Measurements from ENCODE around the gene ZNF277.

Gene ZNF277

DNA sequence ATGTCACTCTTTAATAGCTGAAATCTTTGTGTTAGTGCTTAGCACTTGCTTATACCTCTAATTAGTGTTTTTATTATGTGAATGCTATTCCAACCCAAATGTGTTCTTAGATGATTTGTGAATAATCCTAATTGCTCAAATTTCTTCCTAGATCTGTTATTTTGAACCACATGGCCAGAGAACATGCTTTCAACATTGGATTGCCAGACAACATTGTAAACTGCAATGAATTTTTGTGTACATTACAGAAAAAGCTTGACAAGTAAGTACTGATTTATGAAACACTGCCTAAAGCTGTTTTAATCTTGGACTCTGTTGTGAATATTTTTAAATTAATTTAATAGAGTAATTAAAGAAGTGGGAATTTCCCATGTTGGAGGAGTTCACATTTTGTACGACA is 121.1 kb downstream of the ZNF277 start:
- DNase-seq = no peak
- in situ Hi-C loops (cut with MboI; ENCODE audit: low pct_unique_long_range_greater_than_20kb, low sequenced_read_pairs) = no loop called here

DNA sequence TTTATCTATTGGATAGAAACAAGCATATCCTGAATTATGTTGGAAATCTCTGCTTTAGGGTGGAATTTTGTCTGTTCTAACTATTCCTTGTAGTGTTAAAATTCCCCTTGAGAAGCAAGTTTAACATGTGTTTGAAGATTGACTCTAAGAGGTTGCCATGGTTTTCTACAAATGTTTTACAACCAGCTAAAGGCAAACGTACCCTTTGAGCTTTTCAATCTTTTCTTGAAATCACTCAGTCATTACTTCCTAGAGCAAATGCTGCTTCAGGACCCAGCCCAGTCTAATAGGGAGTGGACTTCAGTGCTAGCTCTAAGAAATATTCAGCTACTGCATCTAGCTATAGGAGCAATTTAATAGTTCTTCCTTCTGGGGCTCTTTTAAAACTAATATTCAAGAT is 125.0 kb downstream of the ZNF277 start:
- no peak for DNase-seq
- in situ Hi-C loops (cut with MboI; ENCODE audit: low pct_unique_long_range_greater_than_20kb, low sequenced_read_pairs) = no loop called here

DNA sequence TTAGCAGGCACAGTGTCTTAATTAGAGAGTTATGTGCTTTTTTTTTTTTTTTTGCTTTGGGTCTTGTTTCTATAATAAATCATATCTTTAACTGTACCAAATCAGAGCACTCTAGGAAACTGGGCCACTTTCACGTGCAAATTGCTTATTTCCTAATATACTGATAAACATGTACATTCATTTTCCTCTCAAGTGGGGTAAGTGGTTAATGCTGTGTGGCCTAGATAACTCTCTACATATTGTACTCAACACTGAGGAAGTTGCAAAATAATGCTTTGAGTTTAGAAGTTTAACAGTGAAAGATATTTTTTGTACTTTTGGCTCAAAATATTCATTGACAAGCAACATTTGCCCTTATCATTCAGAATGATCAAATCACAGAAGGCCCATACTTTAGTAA is 127.9 kb downstream of the ZNF277 start:
- in situ Hi-C loops (cut with MboI; ENCODE audit: low pct_unique_long_range_greater_than_20kb, low sequenced_read_pairs) = no loop called here

DNA sequence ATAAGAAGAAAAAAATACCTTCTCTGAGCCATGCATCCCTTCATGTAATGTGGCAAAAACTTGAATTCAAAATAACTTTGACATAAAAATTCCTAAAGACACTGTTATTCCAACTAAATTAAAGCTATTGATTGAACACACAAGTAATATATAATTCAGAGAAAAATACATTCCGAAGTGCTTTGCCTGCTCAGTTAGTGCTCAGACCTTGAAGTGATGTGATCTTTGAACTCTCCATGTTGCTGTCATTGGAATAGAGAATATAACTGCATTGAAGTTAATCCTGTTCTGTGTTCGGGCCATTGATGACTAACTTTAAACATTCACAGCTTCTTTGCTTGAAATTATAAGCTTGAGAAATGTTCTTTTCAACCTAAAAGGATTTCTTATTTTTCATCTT is 129.8 kb downstream of the ZNF277 start:
- no peak for DNase-seq
- in situ Hi-C loops (cut with MboI; ENCODE audit: low pct_unique_long_range_greater_than_20kb, low sequenced_read_pairs) = no loop called here

More for the DNA sequence above, 127.9 kb downstream of the ZNF277 start:
- DNase-seq = no peak

DNA sequence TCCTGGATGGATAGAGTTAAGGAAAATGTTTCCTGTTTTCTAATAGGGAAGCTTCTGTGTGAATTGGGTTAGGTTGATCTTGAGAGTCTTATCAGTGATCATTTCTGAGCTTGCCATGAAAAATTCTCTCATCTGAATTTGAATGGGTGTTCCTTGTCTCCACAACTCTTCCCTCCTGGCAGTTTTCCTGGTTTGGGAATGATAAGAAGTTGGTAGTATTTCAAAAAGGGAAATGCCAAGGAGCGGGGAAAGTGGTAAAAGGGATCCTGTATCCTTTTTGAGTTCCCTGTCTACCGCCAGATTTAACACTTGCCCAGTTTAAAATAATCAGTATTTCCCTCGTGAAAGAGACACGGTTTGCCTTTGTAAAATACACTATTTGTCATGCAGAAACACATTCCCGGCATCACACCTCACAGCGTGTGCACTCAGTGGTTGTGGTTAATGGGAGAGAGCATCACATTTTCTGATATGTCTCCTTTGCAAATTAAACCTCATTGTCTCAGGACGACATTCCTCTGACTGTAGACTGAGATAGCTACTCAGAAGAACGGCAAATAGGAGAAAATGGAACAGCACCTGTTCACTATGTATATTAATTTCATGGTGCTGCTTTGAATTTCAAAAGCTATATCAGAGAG is 130.6 kb downstream of the ZNF277 start:
- DNase-seq = no peak
- in situ Hi-C loops (cut with MboI; ENCODE audit: low pct_unique_long_range_greater_than_20kb, low sequenced_read_pairs) = no loop called here

DNA sequence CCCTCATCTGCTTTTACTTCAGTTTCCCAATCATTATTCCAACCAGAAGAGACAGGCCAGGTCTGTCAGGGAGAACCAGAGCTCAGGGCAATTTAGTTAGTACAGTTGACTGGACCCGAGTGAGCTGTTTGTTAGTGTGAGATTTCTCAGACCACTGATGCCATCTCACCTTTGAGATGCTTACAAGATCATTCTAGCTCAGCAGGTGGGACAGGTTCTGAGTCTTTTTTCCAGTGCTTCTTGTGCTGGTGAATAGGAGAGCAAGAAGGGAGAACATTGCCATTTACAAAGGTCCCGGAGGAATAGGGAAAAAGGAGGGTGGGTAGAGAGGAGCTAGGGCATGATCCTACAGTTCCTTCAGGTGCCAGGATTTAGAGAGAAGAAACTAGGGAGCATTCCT is 131.4 kb downstream of the ZNF277 start:
- in situ Hi-C loops (cut with MboI; ENCODE audit: low pct_unique_long_range_greater_than_20kb, low sequenced_read_pairs) = no loop called here
- no peak for DNase-seq

DNA sequence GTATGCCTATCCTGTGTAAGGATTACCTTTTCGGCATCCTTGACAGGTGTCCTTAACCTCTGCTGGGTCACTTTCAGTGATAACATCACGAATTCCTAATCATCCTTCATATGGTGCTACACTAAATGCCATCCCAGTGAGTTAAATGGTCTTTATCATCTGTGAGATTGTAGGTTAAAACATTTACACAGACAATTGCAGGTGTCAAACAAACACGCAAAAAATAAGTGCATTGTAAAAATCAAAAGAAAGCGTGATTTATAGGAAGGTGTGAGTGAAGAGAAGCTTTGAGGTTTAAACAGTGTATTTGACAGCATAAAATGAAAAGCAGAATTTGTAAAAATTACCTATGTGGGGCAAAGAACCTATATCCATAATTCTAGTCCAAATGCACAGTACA is 132.3 kb downstream of the ZNF277 start:
- in situ Hi-C loops (cut with MboI; ENCODE audit: low pct_unique_long_range_greater_than_20kb, low sequenced_read_pairs) = no loop called here
- DNase-seq = no peak

DNA sequence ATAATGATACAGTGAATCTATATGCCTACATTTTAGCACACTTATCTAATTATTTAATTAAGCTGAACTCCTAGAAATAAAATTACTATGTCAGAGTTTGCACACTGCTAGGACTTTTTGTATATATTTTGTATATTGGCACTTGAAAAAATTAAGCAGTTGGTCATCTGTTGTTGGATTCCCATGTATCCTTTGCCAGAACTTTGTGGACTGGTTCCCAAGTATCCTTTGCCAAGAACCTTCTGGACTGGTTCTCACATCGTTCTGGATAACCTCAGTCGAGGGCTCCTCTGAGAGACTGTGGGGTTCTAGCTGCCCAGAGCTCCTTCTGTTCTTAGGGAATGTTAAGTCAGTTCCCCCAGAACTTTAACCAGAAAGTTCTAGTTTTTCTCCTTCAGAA is 135.0 kb downstream of the ZNF277 start:
- in situ Hi-C loops (cut with MboI; ENCODE audit: low pct_unique_long_range_greater_than_20kb, low sequenced_read_pairs) = no loop called here
- no peak for DNase-seq

DNA sequence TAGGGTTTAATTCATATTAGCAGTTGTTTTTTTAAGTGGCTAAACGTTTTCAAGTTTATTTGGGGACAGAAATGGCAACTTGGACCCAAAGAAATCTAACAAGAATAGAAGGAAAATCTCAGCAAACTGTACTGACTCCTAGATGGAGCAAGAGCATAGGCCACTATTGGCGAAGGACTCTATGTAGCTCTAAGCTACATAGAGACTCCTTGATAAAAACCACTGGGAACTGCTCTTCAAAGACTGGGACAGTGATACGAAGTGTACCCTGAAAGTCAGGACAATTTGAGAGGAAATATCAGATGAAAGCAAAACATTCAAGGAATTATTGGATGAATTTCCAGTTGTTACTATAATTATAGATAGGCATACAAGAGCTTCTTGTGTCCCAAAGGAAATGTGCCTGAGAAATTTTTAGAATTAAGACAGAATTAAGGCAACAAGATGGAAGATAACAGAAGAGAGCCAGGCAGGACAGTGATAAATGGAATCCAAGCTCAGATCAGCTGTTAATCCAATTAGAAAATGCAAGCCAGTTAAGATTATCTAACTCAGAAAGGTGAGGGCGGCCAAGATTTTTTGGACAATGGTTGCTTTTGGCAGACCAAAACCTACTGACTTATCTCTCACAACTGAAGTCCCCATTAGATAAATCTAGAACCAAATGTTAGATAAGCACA is 140.0 kb downstream of the ZNF277 start:
- in situ Hi-C loops (cut with MboI; ENCODE audit: low pct_unique_long_range_greater_than_20kb, low sequenced_read_pairs) = no loop called here
- DNase-seq = no peak

DNA sequence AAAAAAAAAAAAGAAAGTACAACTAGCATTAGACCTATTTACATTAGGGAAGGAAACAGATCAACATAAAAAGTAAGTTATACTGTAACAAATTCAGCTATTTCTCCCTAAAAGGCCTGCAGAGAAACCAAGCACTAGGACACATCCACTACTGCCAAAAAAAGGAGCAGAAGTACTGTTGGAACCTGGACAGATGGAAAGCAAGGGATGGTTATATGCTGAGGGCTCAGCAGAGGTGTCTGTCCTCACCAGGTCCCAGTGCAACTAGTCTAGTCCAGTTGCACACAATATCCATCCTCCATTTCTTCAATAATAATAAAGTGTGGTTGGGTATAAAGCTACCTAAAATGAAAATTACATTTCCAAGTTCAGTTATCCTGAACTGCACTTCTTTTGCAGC is 140.6 kb downstream of the ZNF277 start:
- in situ Hi-C loops (cut with MboI; ENCODE audit: low pct_unique_long_range_greater_than_20kb, low sequenced_read_pairs) = no loop called here
- DNase-seq = no peak

DNA sequence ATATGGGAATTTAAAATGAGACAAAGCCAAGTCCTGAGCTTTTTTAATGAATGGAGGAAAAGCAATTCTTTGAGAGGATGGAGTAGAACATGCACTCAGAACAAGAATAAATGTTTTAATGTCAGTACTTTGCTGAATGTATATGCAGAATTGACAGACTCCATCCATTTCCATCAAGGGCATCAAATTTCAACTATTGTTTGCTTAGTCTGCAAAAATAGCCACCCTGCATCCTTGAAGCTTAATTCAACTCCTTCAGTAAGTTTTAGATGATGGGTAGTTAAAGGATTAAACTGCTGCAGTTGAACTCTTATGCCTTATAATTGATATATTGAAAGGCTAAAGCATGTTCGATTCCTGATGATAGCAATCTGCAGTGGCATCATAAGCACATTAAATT is 144.1 kb downstream of the ZNF277 start:
- in situ Hi-C loops (cut with MboI; ENCODE audit: low pct_unique_long_range_greater_than_20kb, low sequenced_read_pairs) = no loop called here
- no peak for DNase-seq

DNA sequence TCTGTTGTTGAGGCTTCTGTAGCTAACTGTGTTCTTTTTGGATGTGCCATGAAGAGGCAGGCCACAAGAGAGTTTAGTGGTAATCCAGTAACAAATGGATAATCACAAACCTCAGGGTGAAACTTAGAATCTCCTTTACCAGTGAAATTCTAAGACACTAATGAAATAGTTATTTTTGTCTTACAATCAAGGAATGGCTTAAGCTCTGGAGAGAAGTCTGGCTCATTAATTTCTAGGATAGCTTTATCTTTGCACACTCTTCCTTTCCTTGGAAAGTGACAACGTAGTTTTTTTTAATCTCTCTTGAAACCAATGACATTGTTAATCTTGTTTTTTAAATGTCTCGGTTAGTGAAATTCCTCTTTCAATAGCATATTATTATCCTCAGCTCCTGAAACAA is 150.1 kb downstream of the ZNF277 start:
- no peak for DNase-seq
- in situ Hi-C loops (cut with MboI; ENCODE audit: low pct_unique_long_range_greater_than_20kb, low sequenced_read_pairs) = no loop called here

DNA sequence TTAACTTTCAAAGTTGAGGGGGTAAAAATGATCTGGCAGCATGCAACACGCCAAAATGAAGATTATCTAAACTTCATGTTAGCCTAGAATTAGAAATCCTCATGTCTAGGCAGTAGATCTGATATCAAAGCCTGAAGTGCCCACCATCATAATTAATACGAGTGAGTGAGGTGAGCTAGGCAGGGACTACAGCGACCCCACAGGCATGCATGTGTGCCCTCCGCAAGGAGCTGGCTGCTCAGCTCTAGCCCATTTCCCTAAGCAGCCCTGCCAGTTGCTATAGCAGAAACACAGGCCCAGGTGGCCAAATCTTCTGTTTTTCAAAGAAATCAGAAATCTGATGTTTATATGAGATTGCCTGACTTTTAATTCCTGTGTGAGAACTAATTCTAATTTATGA is 150.6 kb downstream of the ZNF277 start:
- DNase-seq = no peak
- in situ Hi-C loops (cut with MboI; ENCODE audit: low pct_unique_long_range_greater_than_20kb, low sequenced_read_pairs) = no loop called here

DNA sequence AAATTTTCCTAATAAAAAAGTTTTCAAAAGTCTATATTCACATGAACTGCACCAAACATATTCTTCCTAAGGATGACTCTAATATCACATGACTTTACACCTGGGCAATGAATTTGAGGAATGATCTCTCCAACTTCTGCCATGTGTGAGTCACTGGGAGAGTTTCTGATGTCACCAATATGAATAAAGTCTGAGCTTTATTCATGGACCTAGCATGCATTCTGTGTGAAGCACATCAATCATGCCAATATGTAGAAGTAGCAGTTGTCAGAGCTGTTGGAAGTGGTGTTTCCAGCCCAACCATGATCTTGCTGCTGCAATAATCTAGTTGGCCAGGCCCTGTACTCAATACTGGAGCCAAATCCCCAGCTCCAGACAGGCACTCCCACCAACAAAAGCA is 152.0 kb downstream of the ZNF277 start:
- in situ Hi-C loops (cut with MboI; ENCODE audit: low pct_unique_long_range_greater_than_20kb, low sequenced_read_pairs) = no loop called here
- no peak for DNase-seq

DNA sequence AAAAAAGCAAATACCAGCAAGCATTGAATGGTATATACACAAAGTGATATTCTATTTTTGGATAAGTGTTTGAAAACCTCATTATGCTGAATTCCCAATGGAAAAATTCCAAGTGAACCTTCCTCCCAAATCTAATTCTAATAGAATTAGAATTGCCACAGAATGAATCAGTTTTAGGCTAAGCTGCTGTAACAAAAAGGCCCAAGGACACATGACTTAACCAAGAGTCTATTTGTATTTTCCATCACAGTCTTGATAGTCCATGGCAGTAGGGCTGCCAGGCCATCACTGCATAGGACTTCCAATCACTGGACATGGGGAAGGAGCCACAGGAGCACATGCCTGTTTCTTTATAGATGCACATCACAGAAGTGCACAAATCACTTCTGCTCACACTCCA is 152.6 kb downstream of the ZNF277 start:
- no peak for DNase-seq
- in situ Hi-C loops (cut with MboI; ENCODE audit: low pct_unique_long_range_greater_than_20kb, low sequenced_read_pairs) = no loop called here

DNA sequence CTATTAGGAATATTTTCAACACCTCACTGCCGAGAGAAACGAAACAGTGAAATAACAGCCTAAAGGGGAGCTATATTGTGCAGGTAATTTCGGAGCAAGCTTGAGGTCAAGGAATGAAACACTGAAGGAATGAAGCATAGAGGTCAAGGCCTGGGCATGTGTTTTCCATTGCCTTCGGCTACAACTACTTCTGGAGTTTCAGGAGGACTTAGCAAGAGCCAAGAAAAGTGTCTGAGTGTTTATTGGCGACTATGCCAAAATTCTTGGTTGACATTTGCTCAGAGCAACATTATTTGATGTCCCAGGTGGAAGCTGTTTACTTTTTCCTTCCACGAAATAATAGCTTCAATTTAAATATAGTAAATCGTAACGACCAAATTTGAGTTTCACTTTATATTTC is 154.2 kb downstream of the ZNF277 start:
- no peak for DNase-seq
- in situ Hi-C loops (cut with MboI; ENCODE audit: low pct_unique_long_range_greater_than_20kb, low sequenced_read_pairs) = no loop called here

DNA sequence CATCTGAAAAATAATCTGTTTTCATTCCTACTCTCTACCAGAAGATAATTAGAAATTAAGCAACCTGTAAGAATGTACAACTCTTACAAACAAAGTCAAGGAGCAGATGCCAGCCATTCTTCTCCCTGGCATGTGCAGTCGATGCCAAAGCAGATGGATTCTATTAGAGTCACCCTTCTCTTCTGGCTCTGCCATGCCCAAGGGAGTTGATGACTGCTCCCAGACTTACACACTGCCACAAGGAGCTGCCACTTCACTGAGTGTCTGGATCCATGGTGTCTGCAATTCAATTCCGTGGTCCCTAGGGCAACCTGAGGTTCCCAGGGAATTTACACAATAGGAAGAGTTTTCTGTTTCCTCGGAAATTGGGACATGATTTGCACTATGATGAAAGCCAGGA is 154.7 kb downstream of the ZNF277 start:
- DNase-seq = no peak
- in situ Hi-C loops (cut with MboI; ENCODE audit: low pct_unique_long_range_greater_than_20kb, low sequenced_read_pairs) = no loop called here

DNA sequence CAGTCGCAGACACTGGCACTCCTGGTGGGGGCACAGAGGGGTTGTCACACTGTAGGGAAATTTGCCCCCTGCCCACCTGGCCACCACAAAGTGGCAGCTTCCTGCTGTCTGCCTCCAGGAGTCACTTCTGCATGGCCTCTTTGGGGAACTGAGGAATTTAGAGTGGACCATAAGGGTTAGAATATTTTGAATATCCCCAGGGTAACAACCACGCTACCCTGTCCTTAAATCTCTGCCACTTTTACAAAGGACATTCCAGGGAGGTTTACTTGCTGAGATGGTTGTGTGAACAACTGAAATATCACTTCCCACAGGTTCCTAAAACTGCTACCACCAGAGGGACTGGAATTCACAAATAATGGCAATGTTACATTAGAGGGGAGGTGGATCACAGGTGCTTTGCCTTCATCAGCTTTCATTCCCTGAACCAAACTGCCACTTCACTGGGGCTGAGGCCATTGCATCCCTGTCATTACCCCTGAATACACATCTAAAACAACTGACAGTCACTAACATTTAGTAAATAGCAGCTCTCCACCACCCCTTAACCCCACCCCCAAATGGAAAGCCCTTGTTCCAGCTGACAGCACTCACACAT is 155.7 kb downstream of the ZNF277 start:
- in situ Hi-C loops (cut with MboI; ENCODE audit: low pct_unique_long_range_greater_than_20kb, low sequenced_read_pairs) = no loop called here
- no peak for DNase-seq

DNA sequence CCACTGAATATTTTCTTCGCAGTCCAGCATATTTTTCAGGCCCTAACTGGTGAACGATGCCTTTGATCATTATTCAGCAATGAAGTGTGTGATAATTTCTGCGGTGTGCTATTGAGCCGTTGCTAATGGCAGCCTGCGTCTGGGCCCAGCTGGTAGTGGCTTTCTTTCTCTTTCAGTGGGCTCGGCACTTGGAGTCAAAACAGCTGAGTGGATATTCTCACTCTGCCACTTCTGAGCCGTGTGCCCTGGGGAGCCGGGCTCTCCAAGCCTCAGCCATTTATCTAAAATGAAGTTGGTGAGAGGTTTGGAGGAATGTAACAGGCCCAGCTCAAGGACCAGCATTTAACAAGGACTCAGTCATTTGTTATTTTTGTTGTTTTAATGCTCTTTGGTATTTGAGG is 156.2 kb downstream of the ZNF277 start:
- no peak for DNase-seq

DNA sequence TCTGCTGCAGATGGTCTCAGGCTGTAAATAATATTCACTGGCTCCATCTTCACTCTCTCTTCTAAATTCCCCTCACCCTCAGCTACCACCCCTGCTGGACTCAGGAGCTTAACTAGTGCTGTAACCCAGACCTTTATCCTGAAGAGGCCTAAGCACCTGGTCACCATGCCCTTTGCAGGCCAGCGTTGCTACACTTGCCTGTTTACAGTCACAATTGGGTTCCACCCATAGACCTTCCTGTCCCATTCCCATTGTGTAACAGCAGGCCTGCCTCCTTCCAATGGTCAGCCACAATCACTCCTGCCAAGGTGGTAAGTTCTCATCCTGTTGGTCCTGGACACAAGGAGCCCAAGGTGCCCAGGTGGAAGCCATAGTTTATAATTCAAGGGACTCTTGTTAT is 157.9 kb downstream of the ZNF277 start:
- in situ Hi-C loops (cut with MboI; ENCODE audit: low pct_unique_long_range_greater_than_20kb, low sequenced_read_pairs) = no loop called here
- no peak for DNase-seq

More for the DNA sequence above, 156.2 kb downstream of the ZNF277 start:
- in situ Hi-C loops (cut with MboI; ENCODE audit: low pct_unique_long_range_greater_than_20kb, low sequenced_read_pairs) = no loop called here

DNA sequence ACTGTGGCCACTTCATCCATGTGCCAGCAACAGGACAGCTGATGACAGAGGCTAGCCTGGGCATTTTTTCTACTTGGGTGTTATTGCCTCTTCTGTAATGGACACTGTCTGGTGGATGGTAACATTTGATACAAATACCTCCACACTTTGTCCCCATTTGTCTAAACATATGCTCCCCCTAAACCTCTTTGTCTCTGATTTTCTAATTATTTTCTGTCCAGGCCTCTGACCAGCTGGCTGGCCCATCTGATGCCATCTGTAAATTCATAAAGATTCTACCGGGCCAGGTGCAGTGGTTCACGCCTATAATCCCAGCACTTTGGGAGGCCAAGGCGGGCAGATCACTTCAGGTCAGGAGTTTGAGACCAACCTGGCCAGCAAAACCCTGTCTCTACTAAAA is 159.1 kb downstream of the ZNF277 start:
- in situ Hi-C loops (cut with MboI; ENCODE audit: low pct_unique_long_range_greater_than_20kb, low sequenced_read_pairs) = no loop called here
- DNase-seq = no peak

Data from KBM-7 (cell line).